K562 (cell line): ENCODE data around the gene EIF1. TPM values are rescaled to one million over a fixed set of nuclear protein-coding genes. Genes with fewer than 3 reads are reported as not detected.

ENCODE experiments used
- BRD4 ChIP-seq: fragments of 200-600 bp; sonication (generic); IDR thresholded peaks from 2 replicates; pipeline ENCODE4 v1.6.1; 2017; ENCODE audit warnings: inconsistent platforms
- BRD9 ChIP-seq: fragments of 450-650 bp; IDR thresholded peaks from 2 replicates; pipeline ENCODE4 v1.6.1; 2018; ENCODE audit warnings: low read depth; ENCODE audit not compliant: partially characterized antibody
- EGR1 ChIP-seq: fragments of 450-650 bp; conservative IDR thresholded peaks from 2 replicates; pipeline ENCODE4 v1.6.1; 2017; ENCODE audit warnings: mild to moderate bottlenecking
- MECOM ChIP-seq: fragments of 250-450 bp; sonication (Bioruptor Pico); IDR thresholded peaks from 2 replicates; pipeline ENCODE4 v1.8.0; 2022; ENCODE audit warnings: inconsistent platforms
- PRPF4 ChIP-seq: fragments of 200-400 bp; formaldehyde crosslinking; IDR thresholded peaks from one replicate; pipeline ENCODE4 v1.6.1; 2017; ENCODE audit warnings: low read length, low read depth, mild to moderate bottlenecking; ENCODE audit not compliant: insufficient read depth, poor library complexity, severe bottlenecking
- SP1 ChIP-seq: sonication (generic); formaldehyde crosslinking; IDR thresholded peaks from 2 replicates; pipeline ENCODE4 v1.8.1; 2022; ENCODE audit warnings: mild to moderate bottlenecking, missing genetic modification reagents
- TBP ChIP-seq: optimal IDR thresholded peaks from 2 replicates; pipeline ENCODE3; 2011; ENCODE audit warnings: low read depth, low read length, improper control_type of control experiment
- TGIF2 ChIP-seq: sonication (generic); formaldehyde crosslinking; IDR thresholded peaks from 2 replicates; pipeline ENCODE4 v1.8.1; 2022; ENCODE audit warnings: mild to moderate bottlenecking, missing genetic modification reagents, moderate library complexity
- THRAP3 ChIP-seq: fragments of 450-650 bp; IDR thresholded peaks from 2 replicates; pipeline ENCODE4 v1.6.1; 2016; ENCODE audit warnings: mild to moderate bottlenecking, inconsistent platforms, borderline replicate concordance
- ZNF384 ChIP-seq: IDR thresholded peaks from 2 replicates; pipeline ENCODE4 v1.6.1; 2012; ENCODE audit warnings: low read depth, low read length, improper control_type of control experiment
- polyA plus RNA-seq, 8 experiments: library from polyadenylated mRNA; depleted of rRNA in 4 of 8; stranded (reverse) in 5 of 8; unstranded in 3 of 8; fragments of >200 nt; fragmentation: Nextera tagmentation in 2 of 8; fragmentation: Illumina TruSeq in 1 of 8; extraction: Ambion mirVana in 2 of 8; extraction: Trizol in 1 of 8; gene quantifications; 2 replicates each; pipeline versions ENCODE4 v1.2.1 to v1.2.3, GENCODE V29; 2011 to 2014; ENCODE audit warnings: inconsistent platforms in 1 of 8, missing spikeins in 1 of 8
- total RNA-seq, 7 experiments: library from RNA; depleted of rRNA in 6 of 7; stranded (reverse); fragments of >200 nt in 6 of 7; fragmentation: Illumina TruSeq in 2 of 7; extraction: Trizol in 2 of 7; gene quantifications; 2 replicates each; pipeline versions ENCODE4 v1.2.1 to v1.2.3, GENCODE V29; 2011 to 2021; ENCODE audit warnings: low replicate concordance in 1 of 7
- TF ChIP-seq, protein P1 (sequence below), 2 experiments: fragments of 250-450 bp in 1 of 2; fragments of 450-650 bp in 1 of 2; sonication (Bioruptor Pico) in 1 of 2; IDR thresholded peaks; 2 replicates each; pipeline versions ENCODE4 v1.6.1 to v1.8.0; 2016 to 2021; ENCODE audit warnings: mild to moderate bottlenecking in 2 of 2, moderate library complexity in 2 of 2, missing compliant biosample characterization in 1 of 2, missing genetic modification characterization in 1 of 2
- TF ChIP-seq, protein P2 (sequence below): IDR thresholded peaks from 2 replicates; pipeline ENCODE4 v1.6.1; 2012; ENCODE audit warnings: low read depth, low read length, improper control_type of control experiment, borderline replicate concordance
- TF ChIP-seq, protein P3 (sequence below): IDR thresholded peaks from 2 replicates; pipeline ENCODE4 v1.6.1; 2011; ENCODE audit warnings: borderline replicate concordance, low read depth, mild to moderate bottlenecking, moderate library complexity, low read length; ENCODE audit not compliant: insufficient read depth, poor library complexity, severe bottlenecking
- TF ChIP-seq, protein P4 (sequence below): sonication (generic); formaldehyde crosslinking; IDR thresholded peaks from 2 replicates; pipeline ENCODE4 v1.8.0; 2022; ENCODE audit warnings: mild to moderate bottlenecking, missing genetic modification reagents, borderline replicate concordance

EIF1 gene
- total and polyA plus RNA-seq, 9 of the 15 experiments (the other 6 are each of a cell fraction or from before 2014, with no cell fraction given) = 67.0 to 1,204 (median 320) TPM

DNA sequence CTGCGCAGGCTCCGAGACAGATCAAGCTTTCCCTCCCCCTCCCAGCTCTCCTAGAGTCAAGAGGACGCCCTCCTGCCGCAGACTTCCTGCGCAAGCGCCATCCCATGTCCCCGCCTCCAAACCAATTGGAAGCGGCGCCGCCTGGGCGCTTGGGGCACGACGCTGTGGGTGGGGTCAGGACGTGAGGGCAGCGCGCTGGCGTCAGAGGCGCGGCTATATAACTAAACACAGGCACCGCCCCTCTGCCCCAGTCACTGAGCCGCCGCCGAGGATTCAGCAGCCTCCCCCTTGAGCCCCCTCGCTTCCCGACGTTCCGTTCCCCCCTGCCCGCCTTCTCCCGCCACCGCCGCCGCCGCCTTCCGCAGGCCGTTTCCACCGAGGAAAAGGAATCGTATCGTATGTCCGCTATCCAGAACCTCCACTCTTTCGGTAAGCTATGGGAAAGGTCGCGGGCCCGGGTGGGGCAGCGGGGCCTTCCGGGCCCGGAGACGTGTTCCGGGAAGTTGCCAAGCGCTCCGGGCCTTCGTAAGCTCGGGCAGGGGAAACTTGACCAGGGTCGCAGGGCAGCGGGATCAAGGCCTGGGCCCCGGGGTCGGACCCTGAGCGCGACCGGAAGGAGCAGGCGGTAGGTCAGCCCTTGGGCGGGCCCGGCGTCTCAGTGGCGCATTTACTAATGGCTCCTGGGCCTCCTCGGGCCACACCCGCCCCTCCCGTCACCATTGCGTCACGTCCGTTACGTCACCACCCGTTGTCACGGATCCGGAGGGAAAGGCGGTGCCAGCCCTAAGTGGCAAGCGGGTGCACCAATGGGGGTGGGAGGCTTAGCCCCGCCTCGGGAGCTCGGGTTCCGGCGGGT, at the start of gene EIF1 (continued):
- TF ChIP-seq, protein P1, sequence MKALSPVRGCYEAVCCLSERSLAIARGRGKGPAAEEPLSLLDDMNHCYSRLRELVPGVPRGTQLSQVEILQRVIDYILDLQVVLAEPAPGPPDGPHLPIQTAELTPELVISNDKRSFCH (CRISPR knock-in tag; IDR thresholded peaks at IDR 0.05) = no peak
- TF ChIP-seq, protein P1 (tag; IDR thresholded peaks at IDR 0.05) = no peak
- TF ChIP-seq PRPF4 (peak; percentile 100), ZNF384 (no peak), BRD9 (peak; percentile 52), BRD4 (peak; percentile 99), MECOM (CRISPR knock-in tag) (no peak), SP1 (CRISPR knock-in tag) (peak; percentile 91), EGR1 (no peak; the same call in 1 of the 2 replicates), TBP (no peak), THRAP3 (peak; percentile 94), TGIF2 (CRISPR knock-in tag) (peak; percentile 51; the same call in 1 of the 2 replicates)
- TF ChIP-seq, protein P2, sequence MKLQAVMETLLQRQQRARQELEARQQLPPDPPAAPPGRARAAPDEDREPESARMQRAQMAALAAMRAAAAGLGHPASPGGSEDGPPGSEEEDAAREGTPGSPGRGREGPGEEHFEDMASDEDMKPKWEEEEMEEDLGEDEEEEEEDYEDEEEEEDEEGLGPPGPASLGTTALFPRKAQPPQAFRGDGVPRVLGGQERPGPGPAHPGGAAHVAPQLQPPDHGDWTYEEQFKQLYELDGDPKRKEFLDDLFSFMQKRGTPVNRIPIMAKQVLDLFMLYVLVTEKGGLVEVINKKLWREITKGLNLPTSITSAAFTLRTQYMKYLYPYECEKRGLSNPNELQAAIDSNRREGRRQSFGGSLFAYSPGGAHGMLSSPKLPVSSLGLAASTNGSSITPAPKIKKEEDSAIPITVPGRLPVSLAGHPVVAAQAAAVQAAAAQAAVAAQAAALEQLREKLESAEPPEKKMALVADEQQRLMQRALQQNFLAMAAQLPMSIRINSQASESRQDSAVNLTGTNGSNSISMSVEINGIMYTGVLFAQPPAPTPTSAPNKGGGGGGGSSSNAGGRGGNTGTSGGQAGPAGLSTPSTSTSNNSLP = no peak
- TF ChIP-seq, protein P3, sequence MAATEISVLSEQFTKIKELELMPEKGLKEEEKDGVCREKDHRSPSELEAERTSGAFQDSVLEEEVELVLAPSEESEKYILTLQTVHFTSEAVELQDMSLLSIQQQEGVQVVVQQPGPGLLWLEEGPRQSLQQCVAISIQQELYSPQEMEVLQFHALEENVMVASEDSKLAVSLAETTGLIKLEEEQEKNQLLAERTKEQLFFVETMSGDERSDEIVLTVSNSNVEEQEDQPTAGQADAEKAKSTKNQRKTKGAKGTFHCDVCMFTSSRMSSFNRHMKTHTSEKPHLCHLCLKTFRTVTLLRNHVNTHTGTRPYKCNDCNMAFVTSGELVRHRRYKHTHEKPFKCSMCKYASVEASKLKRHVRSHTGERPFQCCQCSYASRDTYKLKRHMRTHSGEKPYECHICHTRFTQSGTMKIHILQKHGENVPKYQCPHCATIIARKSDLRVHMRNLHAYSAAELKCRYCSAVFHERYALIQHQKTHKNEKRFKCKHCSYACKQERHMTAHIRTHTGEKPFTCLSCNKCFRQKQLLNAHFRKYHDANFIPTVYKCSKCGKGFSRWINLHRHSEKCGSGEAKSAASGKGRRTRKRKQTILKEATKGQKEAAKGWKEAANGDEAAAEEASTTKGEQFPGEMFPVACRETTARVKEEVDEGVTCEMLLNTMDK = no peak
- TF ChIP-seq, protein P4, sequence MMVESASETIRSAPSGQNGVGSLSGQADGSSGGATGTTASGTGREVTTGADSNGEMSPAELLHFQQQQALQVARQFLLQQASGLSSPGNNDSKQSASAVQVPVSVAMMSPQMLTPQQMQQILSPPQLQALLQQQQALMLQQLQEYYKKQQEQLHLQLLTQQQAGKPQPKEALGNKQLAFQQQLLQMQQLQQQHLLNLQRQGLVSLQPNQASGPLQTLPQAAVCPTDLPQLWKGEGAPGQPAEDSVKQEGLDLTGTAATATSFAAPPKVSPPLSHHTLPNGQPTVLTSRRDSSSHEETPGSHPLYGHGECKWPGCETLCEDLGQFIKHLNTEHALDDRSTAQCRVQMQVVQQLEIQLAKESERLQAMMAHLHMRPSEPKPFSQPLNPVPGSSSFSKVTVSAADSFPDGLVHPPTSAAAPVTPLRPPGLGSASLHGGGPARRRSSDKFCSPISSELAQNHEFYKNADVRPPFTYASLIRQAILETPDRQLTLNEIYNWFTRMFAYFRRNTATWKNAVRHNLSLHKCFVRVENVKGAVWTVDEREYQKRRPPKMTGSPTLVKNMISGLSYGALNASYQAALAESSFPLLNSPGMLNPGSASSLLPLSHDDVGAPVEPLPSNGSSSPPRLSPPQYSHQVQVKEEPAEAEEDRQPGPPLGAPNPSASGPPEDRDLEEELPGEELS (CRISPR knock-in tag) = no peak
